HT-29 (cell line): ENCODE measurements around the gene NRP2. TPM values are rescaled to one million over a fixed set of nuclear protein-coding genes. Genes with fewer than 3 reads are reported as not detected.

Experiments
- DNase-seq: peaks from one replicate; pipeline ENCODE4 v3.0.0-alpha.2; 2015; ENCODE audit warnings: low spot score
- total RNA-seq: library from RNA; depleted of rRNA; stranded (reverse); fragments of >200 nt; shearing (Covaris generic); gene quantifications from 2 replicates; pipeline ENCODE4 v1.2.3, GENCODE V29; 2014; rRNA removed

NRP2 gene
- total RNA-seq, result 1.1 and 1.2 TPM in 2 replicates

GRCh38 chr2:205682239-205682970 lies at the start of gene NRP2:
TSS of gene NRP2 (plus strand) at chr2:205682501. CDS start at chr2:205683291, 790 bp downstream.
- DNase-seq, result no peak

GRCh38 chr2:205633994-205634393 lies 48.3 kb upstream of the NRP2 start:
- no peak for DNase-seq

- DNase-seq, result no peak
These were observed 45.6 kb upstream of the NRP2 start for GRCh38 chr2:205636549-205637319.

- no peak for DNase-seq
These were observed 45.0 kb upstream of the NRP2 start for GRCh38 chr2:205637320-205637602.

GRCh38 chr2:205637779-205638503 lies 44.4 kb upstream of the NRP2 start:
- no peak for DNase-seq

- no peak for DNase-seq
These were observed 41.6 kb upstream of the NRP2 start for GRCh38 chr2:205640716-205641115.

GRCh38 chr2:205642599-205643356 lies 39.5 kb upstream of the NRP2 start:
- no peak for DNase-seq

- DNase-seq, result no peak
These were observed 38.9 kb upstream of the NRP2 start for GRCh38 chr2:205643391-205643885.

- no peak for DNase-seq
These were observed 38.3 kb upstream of the NRP2 start for GRCh38 chr2:205644018-205644417.

- DNase-seq, result no peak
These were observed 35.6 kb upstream of the NRP2 start for GRCh38 chr2:205646680-205647079.

- DNase-seq, result no peak
These were observed 31.9 kb upstream of the NRP2 start for GRCh38 chr2:205650450-205650849.

GRCh38 chr2:205650931-205651330 lies 31.4 kb upstream of the NRP2 start:
- no peak for DNase-seq

- DNase-seq, result no peak
These were observed 30.6 kb upstream of the NRP2 start for GRCh38 chr2:205651719-205652118.

- no peak for DNase-seq
These were observed 27.3 kb upstream of the NRP2 start for GRCh38 chr2:205654878-205655605.

- DNase-seq, result no peak
These were observed 26.4 kb upstream of the NRP2 start for GRCh38 chr2:205655779-205656456.

GRCh38 chr2:205656461-205656860 lies 25.8 kb upstream of the NRP2 start:
- DNase-seq, result no peak

- no peak for DNase-seq
These were observed 25.4 kb upstream of the NRP2 start for GRCh38 chr2:205656941-205657340.

GRCh38 chr2:205657579-205657978 lies 24.7 kb upstream of the NRP2 start:
- DNase-seq, result no peak

- DNase-seq, result no peak
These were observed 24.2 kb upstream of the NRP2 start for GRCh38 chr2:205658068-205658467.

GRCh38 chr2:205658572-205658971 lies 23.7 kb upstream of the NRP2 start:
- no peak for DNase-seq
